Ramos (cell line): ENCODE measurements around the gene LYPD4.

Source experiments
- in situ Hi-C: fragments of 300-500 bp; cut with MboI; formaldehyde crosslinking; loops from one replicate; pipeline ENCODE4 v1.14.3; 2022; ENCODE audit warnings: low sequenced_read_pairs; ENCODE audit not compliant: unreplicated experiment

Gene LYPD4

DNA sequence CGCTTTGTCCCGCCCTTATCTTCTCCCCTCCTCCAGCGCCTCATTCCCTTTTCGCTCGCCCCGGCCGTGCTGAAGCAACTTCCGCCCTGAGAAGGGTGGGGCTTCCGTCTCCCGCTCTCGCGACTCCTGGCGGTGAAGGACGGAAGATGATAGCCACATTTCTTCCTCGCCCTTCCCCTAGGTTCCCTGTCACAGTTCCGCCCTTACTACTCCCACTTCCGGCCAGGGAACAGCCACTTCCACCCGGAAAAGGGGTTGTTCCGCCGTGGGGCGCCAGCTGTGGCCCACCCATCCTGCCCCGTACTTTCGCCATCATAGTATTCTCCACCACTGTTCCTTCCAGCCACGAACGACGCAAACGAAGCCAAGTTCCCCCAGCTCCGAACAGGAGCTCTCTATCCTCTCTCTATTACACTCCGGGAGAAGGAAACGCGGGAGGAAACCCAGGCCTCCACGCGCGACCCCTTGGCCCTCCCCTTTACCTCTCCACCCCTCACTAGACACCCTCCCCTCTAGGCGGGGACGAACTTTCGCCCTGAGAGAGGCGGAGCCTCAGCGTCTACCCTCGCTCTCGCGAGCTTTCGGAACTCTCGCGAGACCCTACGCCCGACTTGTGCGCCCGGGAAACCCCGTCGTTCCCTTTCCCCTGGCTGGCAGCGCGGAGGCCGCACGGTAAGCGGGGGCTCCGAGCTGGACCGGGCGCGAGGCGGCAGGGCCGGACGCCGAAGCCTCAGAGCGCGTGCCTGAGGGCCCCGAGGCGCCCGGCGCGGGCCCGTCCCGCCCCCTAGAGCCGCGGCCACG, 15.3 kb upstream of the LYPD4 start, which contains the start of gene RPS19:
Gene RPS19, plus strand, starts transcription at position 638 of the 801 bp plus-strand sequence. CDS start 520 bp downstream, outside the sequence.
- in situ Hi-C loops: no loop called here

DNA sequence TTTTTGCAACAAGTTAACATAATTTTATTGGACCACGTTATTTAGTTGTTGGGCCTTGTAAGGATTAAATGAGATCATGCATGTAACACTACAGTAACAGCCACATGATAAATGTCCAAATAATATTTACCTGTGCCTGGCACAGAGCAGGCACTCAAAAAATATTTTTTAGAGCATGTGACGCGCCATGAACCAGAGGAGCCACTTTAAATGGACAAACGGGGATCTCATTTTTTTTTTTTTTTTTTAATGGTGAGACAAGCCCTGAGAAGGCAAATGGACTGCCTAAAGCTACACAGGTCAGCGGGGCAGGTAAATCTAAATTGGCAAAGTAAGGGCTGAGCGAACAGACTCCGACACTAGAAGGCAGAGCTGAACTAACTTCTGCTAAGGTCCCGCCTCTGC, 14.7 kb upstream of the LYPD4 start:
- in situ Hi-C loops: no loop called here

GRCh38 chr19:41853768-41854167, 9.3 kb upstream of the LYPD4 start:
- in situ Hi-C loops: no loop called here

DNA sequence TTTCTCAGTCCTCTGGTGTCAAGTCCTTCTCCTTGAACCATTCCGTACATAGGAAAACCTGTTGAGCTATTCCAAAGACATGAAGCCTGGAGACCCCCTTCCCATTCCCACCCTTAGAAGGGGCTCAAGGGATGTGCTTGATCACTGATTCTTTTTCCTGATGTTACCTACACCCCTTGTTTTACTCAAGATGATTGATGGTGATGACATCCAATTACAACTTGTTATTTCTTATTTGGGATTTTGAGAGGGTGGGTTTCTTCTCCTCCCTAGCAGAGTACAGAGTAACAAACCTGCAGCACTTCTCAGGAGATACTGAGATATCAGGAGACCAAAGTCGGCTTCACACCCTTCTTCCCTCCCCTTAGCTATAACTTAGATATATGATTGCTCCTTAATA, 8.9 kb upstream of the LYPD4 start:
- in situ Hi-C loops: no loop called here

DNA sequence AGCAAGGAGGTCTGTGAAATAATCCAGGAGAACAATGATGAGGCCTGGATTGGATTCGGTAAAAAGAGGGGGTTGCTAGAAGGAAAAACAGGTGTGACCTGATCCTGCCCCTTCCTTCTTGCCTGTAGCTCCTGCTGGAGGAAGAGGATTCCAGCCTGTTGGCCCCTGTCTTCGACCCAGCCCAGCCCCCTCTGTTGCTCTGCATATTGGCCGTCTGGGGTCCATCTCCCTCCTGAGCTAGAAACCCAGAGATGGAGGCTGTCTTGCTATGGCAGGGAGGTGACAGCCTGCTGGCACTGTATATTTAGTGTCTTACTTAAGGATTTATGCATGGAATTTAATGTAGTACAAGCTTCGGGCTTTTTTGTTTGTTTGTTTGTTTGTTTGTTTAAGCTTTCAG, 7.0 kb upstream of the LYPD4 start:
- in situ Hi-C loops: no loop called here

DNA sequence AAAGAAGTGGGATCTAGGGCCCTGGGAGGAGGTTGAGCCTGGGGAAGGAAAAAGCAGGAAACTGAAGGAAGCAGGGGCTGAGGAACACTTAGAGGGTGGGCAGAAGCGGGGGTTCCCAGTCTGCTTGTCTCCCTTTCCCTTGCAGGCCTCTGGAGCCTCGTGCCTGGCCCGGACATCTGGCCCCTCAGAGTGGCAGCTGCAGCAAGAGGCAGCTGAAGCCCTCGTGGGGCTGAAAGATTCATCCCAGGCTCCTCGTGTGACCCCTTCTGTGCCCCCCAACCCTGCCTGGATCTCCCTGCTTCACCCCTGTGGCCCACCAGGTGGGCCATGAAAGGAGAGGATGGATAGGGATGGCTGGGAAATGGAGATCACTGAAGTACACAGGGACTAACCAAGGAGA, 5.9 kb upstream of the LYPD4 start:
- in situ Hi-C loops: no loop called here

DNA sequence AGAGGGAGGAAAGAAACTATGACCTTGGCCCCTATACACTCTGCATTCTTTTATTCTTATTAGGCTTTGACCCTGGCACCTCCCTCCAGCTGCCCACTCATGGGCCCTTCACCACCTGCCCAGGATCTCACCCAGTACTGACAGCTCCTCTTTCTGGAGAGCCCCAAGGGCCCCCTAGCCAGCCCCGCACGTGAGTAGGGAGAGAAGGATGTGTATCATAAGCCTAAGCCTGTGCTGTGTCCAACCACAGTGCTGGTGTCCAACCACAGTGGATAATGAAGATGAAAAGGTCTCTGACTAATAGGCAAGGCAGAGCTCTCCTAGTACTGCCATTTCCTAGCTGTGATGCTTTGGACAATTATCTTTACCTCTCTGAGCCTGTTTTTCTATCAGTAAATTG, 4.6 kb upstream of the LYPD4 start:
- in situ Hi-C loops: no loop called here

- in situ Hi-C loops: no loop called here
Measured at GRCh38 chr19:41848666-41849065, 4.2 kb upstream of the LYPD4 start.

DNA sequence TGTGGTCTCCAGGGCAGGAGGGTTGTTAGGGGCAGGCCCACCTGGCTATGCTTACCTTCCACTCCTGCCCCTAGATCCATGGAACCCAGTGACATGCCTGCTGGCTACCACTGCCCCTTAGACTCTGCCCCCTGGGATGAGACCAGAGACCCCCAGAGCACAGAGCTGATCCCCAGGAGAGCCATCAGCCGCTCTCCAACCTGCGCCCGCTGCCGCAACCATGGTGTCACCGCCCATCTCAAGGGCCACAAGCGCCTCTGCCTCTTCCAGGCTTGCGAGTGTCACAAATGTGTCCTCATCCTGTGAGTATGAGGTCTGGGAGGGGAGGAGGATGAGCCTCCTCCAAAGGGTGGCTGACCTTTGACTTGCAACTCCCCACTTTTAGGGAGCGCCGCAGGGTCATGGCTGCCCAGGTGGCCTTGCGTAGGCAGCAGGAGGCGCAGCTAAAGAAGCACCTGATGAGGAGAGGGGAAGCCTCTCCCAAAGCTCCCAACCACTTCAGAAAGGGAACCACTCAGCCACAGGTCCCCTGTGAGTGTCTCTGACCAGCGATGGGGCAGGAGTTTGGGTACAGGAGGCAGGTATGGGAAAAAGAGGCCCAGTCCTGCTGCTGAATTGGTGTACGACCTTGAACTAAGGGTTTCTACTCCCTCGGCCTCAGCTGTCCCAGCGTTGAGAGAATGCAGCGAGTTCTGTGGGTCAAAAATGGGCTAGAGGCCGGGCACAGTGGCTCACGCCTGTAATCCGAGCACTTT, 3.0 kb upstream of the LYPD4 start:
- in situ Hi-C loops: no loop called here

DNA sequence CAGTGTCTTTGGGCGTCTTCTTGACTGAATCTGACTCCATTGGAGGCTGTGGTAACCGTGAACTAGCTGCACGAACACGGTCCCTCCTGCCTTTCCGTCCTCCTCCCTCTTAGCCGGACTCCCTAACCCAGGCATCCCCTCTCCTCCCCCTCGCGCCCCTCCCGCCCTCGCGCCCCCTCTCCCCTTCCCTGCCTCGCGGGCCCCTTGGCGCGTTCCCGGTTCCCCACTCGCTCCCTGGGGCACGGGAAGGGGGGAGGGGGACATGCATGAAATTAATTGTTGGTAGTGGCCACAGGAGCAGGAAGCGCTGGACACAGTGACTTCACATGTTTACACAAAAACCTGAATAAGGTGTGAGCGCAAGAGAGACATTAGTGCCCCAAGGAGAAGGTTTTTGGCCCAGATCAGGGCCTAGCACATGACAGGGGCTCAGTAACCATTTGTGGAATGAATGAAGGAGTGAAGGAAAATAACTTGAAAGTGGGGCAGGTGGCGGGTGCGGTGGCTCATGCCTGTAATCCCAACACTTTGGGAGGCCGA, 638 bp upstream of the LYPD4 start:
- in situ Hi-C loops: no loop called here

- in situ Hi-C loops: no loop called here
Measured at GRCh38 chr19:41845001-41845050, 343 bp upstream of the LYPD4 start, which contains the start of gene DMRTC2. Gene DMRTC2, plus strand, starts transcription at chr19:41845042. Its CDS starts 2,387 bp downstream, at chr19:41847429.

DNA sequence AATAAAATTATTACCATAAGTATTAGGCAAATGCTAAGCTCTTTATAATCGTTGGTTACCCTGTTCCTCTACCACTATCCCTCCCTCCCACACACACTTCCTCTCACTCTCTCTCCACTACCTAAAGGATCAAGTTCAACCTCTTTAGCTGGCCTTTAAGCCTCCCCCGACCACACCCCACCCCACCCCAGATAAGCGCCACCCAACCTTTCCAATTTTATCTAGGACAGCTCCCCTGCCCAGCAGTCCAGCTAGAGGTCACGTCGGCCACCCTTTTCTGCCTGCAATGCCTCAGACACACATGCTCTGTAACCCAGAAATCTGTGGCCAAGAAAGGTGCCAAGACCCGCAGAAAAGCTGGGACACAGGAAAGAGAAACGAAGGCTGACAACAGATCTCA, 1.1 kb downstream of the LYPD4 start:
- in situ Hi-C loops: no loop called here

DNA sequence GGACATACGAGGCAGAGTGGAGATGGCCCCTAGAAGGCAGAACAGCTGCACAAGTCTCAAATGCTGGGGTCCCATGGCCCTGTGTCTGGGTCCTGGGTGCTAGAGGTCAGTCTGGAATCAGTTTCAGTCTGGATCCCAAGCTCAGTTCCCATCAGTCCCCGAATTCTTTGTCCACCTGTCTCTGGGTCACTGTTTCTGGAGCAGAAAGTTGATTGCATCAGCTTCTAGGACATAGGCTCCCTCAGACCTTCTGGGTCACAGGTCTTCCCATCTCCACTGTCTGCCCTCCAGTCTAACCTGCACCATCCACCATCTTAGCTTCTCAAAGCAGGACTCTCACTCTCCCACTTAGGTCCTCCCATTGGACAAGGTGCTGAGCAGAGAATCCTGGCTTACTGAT, 5.3 kb downstream of the LYPD4 start:
- in situ Hi-C loops: no loop called here

DNA sequence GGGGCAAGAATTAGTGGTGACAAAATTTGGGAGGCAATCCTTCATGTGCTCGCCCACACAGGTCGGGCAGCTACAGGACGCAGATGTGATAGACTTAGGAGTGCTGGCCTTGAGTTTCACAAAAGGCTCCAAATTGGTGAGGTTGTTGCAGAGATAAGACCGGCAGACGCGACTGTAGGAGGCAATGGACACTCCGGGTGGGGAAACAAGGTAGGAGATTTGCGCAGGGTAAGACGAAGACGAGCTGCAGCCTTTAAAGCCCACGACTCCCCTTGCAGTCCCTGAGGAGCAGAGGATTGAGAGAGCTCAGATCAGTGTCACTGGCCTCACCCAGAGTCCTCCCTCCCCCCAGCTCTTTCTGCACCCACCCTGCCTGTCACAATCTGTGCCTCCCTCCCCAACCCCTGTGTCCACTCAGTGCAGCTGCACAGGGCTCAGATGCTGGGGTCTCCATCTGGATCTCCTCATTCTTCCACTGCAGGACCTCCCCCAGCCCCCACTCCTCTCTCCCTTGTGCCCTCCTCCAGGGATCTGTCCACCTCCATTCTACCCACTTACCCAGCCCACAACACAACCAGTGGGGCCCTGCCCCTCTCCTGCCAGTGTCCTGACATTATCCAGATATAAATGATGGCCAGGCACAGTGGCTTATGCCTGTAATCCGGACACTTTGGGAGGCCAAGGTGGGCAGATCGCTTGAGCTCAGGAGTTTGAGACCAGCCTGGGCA, 6.3 kb downstream of the LYPD4 start:
- in situ Hi-C loops: no loop called here

DNA sequence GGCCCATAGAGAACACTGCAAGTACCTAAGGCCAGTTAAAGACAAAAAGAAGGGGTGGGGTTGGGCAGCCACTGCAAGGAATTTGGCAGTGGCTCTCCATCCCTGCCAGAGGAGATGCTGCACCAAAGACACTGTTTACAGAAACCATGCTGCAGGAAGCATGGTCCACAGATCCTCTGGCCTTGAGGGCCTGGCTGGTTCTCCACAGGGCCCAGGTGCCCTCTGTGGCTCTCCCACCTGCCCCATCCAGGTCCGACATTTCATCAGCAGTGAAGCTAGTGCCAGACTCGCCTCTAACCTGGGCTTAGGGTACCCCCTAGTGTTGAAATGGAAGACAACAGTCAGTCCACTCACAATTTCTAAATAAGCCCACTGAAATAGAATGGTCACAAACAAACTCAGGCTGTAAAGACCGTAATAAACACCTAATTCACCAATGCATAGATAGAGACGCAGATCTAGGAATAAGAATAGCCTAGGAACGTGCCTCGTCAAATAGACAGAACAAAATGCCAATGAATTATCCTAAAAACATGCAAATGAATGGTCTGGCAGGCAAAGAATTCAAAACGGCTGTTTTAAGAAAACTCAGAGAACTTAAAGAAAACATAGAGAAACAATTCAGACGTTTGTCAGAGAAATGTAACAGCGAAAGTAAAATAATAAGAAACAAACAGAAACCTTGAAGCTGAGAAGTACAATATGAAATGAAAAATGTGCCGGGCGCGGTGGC, 23.3 kb downstream of the LYPD4 start:
- in situ Hi-C loops: no loop called here

GRCh38 chr19:41816761-41817160, 27.7 kb downstream of the LYPD4 start:
- in situ Hi-C loops: no loop called here

DNA sequence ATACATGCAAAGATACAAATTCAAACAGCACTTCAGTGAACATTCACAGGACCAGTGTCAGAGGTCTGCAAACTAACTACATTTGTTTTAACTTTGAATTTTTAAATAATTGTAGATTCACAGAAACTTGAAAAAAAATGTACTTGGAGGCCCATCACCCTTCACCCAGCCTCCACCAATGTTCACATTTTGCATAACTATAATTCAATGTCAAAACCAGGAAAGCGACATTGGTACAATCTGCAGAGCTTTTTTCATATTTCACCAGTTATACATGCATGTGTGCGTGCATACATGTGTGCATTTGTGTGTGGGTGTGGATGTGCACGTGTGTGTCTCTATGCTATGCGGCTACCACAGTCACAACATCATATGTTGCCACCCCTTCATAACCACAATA, 29.2 kb downstream of the LYPD4 start:
- in situ Hi-C loops: no loop called here

DNA sequence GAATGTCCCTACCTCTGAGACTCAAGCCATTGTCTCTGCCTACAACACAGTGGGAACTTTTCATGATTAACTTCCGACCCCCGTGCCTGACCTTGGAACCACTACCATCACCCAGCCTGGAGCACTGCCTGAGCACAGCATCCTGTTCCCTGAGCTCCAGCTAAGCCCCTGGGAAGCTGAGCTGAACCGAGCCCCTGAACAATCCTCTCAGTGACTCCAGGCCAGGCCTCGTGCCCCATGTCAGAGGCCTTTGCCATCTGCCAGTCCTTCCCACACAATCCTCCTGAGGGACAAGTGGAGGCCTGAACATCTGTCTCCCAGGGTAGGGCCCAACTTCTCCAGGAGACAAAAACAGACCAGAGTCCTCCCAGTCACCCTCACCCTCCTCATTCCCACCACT, 30.6 kb downstream of the LYPD4 start:
- in situ Hi-C loops: no loop called here

GRCh38 chr19:41811981-41812380, 32.5 kb downstream of the LYPD4 start:
- in situ Hi-C loops: no loop called here

- in situ Hi-C loops: no loop called here
Measured at GRCh38 chr19:41811036-41811435, 33.4 kb downstream of the LYPD4 start.

DNA sequence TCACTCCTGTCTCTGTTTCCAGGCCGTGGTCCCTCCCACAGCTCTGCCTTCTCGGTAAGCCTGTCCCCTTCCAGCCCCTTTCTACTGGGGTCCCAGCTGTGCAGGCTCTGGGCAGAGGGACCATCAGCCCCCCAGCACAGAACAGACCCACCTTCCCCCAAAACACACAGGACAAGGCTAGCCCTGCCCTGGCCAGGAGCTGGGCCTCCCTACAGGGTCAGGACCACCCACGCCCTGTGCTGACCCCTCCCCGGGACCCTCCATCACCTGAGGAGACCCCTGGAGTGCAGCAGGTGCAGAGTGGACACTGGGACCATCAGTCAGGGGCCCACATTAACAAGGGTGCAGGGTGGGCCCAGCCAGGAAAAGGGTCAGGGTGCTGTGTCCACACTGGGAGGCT, 34.2 kb downstream of the LYPD4 start:
- in situ Hi-C loops: no loop called here
